K562 (cell line): ENCODE data around the gene SLCO3A1. TPM values are rescaled to one million over a fixed set of nuclear protein-coding genes. Genes with fewer than 3 reads are reported as not detected.

ENCODE experiments used
- ATAC-seq: fragments of 200-7000 bp; cut with Tn5 transposase; 3 replicates; pipeline ENCODE4 v1.9.1; 2020; ENCODE audit warnings: moderate library complexity
- BruUV-seq: library from RNA; stranded (reverse); fragments of 400-500 nt; replicated peaks from 2 replicates; lab custom pipeline; 2021; lab: Mats Ljungman, UMichigan
- CTCF ChIA-PET: fragments of 300-600 bp; formaldehyde crosslinking; extraction: SDS; loops from one replicate; lab custom pipeline; 2021; ENCODE audit warnings: low intra/inter-chr PET ratio; lab: Yijun Ruan, JAX
- POLR2A ChIA-PET: fragments of 300-600, 350-650 bp; sonication (Branson Sonifier 250); formaldehyde crosslinking; extraction: SDS; loops from one replicate; lab custom pipeline; 2021; ENCODE audit warnings: antibody characterized with exemption, inconsistent platforms; lab: Yijun Ruan, JAX
- DNase-seq, 4 experiments: peaks; one replicate each; pipeline versions ENCODE4 v3.0.0 to v3.0.0-alpha.2; 2011 to 2018; ENCODE audit warnings: low spot score in 3 of 4, mixed read lengths in 3 of 4; ENCODE audit errors: extremely low read depth in 1 of 4
- FAIRE-seq: peaks from 2 replicates; lab custom pipeline; 2011; peaks lifted over from hg19 to GRCh38; lab: Jason Lieb, UNC
- H2AFZ ChIP-seq: 2 replicates; pipeline ENCODE4 v1.6.0; 2011; ENCODE audit warnings: low read depth, low read length, control low read depth, inconsistent platforms
- H3K27ac ChIP-seq: fragments of 200-600 bp; 3 replicates; pipeline ENCODE4 v1.8.0; 2011; ENCODE audit warnings: low read depth, mild to moderate bottlenecking, control low read depth, inconsistent platforms, low read length, moderate library complexity, mixed read lengths; ENCODE audit errors: extremely low read depth
- H3K27me3 ChIP-seq, 2 experiments: fragments of 300-600 bp in 1 of 2; 2 replicates in 1 of 2; 3 replicates in 1 of 2; pipeline versions ENCODE4 v1.6.0 to v1.8.0; 2011; ENCODE audit warnings: inconsistent platforms in 2 of 2, low read length in 2 of 2, mild to moderate bottlenecking in 1 of 2, mixed read lengths in 1 of 2, moderate library complexity in 1 of 2; ENCODE audit not compliant: control insufficient read depth in 2 of 2, insufficient read depth in 2 of 2
- H3K36me3 ChIP-seq: fragments of 300-600 bp; 3 replicates; pipeline ENCODE4 v1.8.0; 2011; ENCODE audit warnings: mild to moderate bottlenecking, low read length, inconsistent platforms; ENCODE audit not compliant: control insufficient read depth, insufficient read depth
- H3K4me1 ChIP-seq, 2 experiments: fragments of 200-600 bp in 1 of 2; replicated peaks in 1 of 2; 2 replicates in 1 of 2; 3 replicates in 1 of 2; pipeline versions ENCODE4 v1.5.1 to v1.8.0; 2011; ENCODE audit warnings: inconsistent platforms in 2 of 2, low read length in 2 of 2, mild to moderate bottlenecking in 1 of 2, mixed read lengths in 1 of 2, moderate library complexity in 1 of 2; ENCODE audit not compliant: control insufficient read depth in 2 of 2, insufficient read depth in 2 of 2
- H3K4me2 ChIP-seq: 2 replicates; pipeline ENCODE4 v1.6.1; 2011; ENCODE audit warnings: low read length, control low read depth, inconsistent platforms, mixed read lengths; ENCODE audit not compliant: insufficient read depth
- H3K4me3 ChIP-seq: fragments of 200-600 bp; sonication (generic), shearing (Covaris generic); 2 replicates; pipeline ENCODE4 v1.5.1; 2016; ENCODE audit warnings: control low read depth, inconsistent platforms
- H3K79me2 ChIP-seq: fragments of 200-600 bp; 3 replicates; pipeline ENCODE4 v1.8.0; 2011; ENCODE audit warnings: low read length, inconsistent platforms; ENCODE audit not compliant: control insufficient read depth, insufficient read depth
- H3K9ac ChIP-seq, 2 experiments: 2 replicates each; pipeline versions ENCODE4 v1.6.0 to v1.6.1; 2011; ENCODE audit warnings: low read depth in 2 of 2, low read length in 2 of 2, control low read depth in 1 of 2, inconsistent platforms in 1 of 2, mild to moderate bottlenecking in 1 of 2, mixed read lengths in 1 of 2; ENCODE audit not compliant: insufficient read depth in 1 of 2
- H3K9me1 ChIP-seq: one replicate; pipeline ENCODE4 v1.6.0; 2011; ENCODE audit warnings: inconsistent platforms, mild to moderate bottlenecking, low read length, moderate library complexity; ENCODE audit not compliant: control insufficient read depth, insufficient read depth
- H3K9me3 ChIP-seq: replicated peaks from 2 replicates; pipeline ENCODE4 v1.5.1; 2011; ENCODE audit warnings: low read depth, low read length, inconsistent platforms; ENCODE audit not compliant: control insufficient read depth, insufficient read depth
- H4K20me1 ChIP-seq: replicated peaks from 2 replicates; pipeline ENCODE4 v1.6.1; 2011; ENCODE audit warnings: low read length, inconsistent platforms, mixed read lengths; ENCODE audit not compliant: control insufficient read depth, insufficient read depth
- ARID2 ChIP-seq: fragments of 450-650 bp; IDR thresholded peaks from 2 replicates; pipeline ENCODE4 v1.6.1; 2017; ENCODE audit warnings: antibody characterized with exemption, mild to moderate bottlenecking
- CHCHD3 ChIP-seq: fragments of 250-450 bp; sonication (Bioruptor Pico); IDR thresholded peaks from 2 replicates; pipeline ENCODE4 v2.1.2; 2022; ENCODE audit warnings: mild to moderate bottlenecking
- FIP1L1 ChIP-seq: fragments of 200-400 bp; formaldehyde crosslinking; IDR thresholded peaks from 2 replicates; pipeline ENCODE4 v1.6.1; 2018; ENCODE audit warnings: mild to moderate bottlenecking, low read depth, low read length; ENCODE audit not compliant: poor library complexity, severe bottlenecking
- KLF10 ChIP-seq: fragments of 250-450 bp; sonication (Bioruptor Pico); IDR thresholded peaks from 2 replicates; pipeline ENCODE4 v1.6.1; 2021; ENCODE audit warnings: matching md5 sums
- NCOA2 ChIP-seq, 2 experiments: fragments of 450-650 bp; IDR thresholded peaks; 2 replicates each; pipeline ENCODE4 v1.6.1; 2018; ENCODE audit warnings: mild to moderate bottlenecking in 2 of 2, moderate library complexity in 1 of 2; ENCODE audit not compliant: partially characterized antibody in 2 of 2
- PHF8 ChIP-seq: fragments of 200-600 bp; sonication (generic); IDR thresholded peaks from 2 replicates; pipeline ENCODE4 v1.6.1; 2012; ENCODE audit warnings: mixed run types, mild to moderate bottlenecking, inconsistent platforms, low read length, moderate library complexity, borderline replicate concordance
- RFX7 ChIP-seq: fragments of 250-450 bp; sonication (Bioruptor Pico); IDR thresholded peaks from 2 replicates; pipeline ENCODE4 v1.5.1; 2021; ENCODE audit warnings: mild to moderate bottlenecking
- YY1 ChIP-seq, 3 experiments: IDR thresholded peaks; 2 replicates each; pipeline ENCODE4 v1.6.1; 2011; ENCODE audit warnings: low read length in 2 of 3, mild to moderate bottlenecking in 2 of 3, moderate library complexity in 2 of 3, borderline replicate concordance in 1 of 3, control low read depth in 1 of 3, low read depth in 1 of 3; ENCODE audit not compliant: insufficient read depth in 3 of 3, insufficient replicate concordance in 2 of 3, control insufficient read depth in 1 of 3, insufficient read length in 1 of 3; ENCODE audit errors: extremely low read depth in 1 of 3
- WGBS: fragments of 100-300 bp; shearing (Covaris generic); methylation state at CpG from one replicate; pipeline ENCODE4 v1.1.6; 2016; ENCODE audit warnings: low coverage, mixed read lengths; ENCODE audit not compliant: insufficient coverage; ENCODE audit errors: missing lambda C conversion rate; 5-methylcytosine and 5-hydroxymethylcytosine counted together
- in situ Hi-C: fragments of 300-500 bp; cut with MboI; formaldehyde crosslinking; loops from 4 replicates; pipeline ENCODE4 v1.15.0; 2018; ENCODE audit warnings: inconsistent platforms, mixed read lengths
- intact Hi-C: fragments of 100-400 bp; cut with micrococcal nuclease; formaldehyde crosslinking; loops from 2 replicates; pipeline ENCODE4 v1.14.2; 2022
- polyA plus RNA-seq, 8 experiments: library from polyadenylated mRNA; depleted of rRNA in 4 of 8; stranded (reverse) in 5 of 8; unstranded in 3 of 8; fragments of >200 nt; fragmentation: Nextera tagmentation in 2 of 8; fragmentation: Illumina TruSeq in 1 of 8; extraction: Ambion mirVana in 2 of 8; extraction: Trizol in 1 of 8; gene quantifications; 2 replicates each; pipeline versions ENCODE4 v1.2.1 to v1.2.3, GENCODE V29; 2011 to 2014; ENCODE audit warnings: inconsistent platforms in 1 of 8, missing spikeins in 1 of 8
- total RNA-seq, 7 experiments: library from RNA; depleted of rRNA in 6 of 7; stranded (reverse); fragments of >200 nt in 6 of 7; fragmentation: Illumina TruSeq in 2 of 7; extraction: Trizol in 2 of 7; gene quantifications; 2 replicates each; pipeline versions ENCODE4 v1.2.1 to v1.2.3, GENCODE V29; 2011 to 2021; ENCODE audit warnings: low replicate concordance in 1 of 7
- TF ChIP-seq, protein P1 (sequence below), 2 experiments: fragments of 250-450 bp in 1 of 2; fragments of 450-650 bp in 1 of 2; sonication (Bioruptor Pico) in 1 of 2; IDR thresholded peaks; 2 replicates each; pipeline versions ENCODE4 v1.6.1 to v1.8.0; 2016 to 2021; ENCODE audit warnings: mild to moderate bottlenecking in 2 of 2, moderate library complexity in 2 of 2, missing compliant biosample characterization in 1 of 2, missing genetic modification characterization in 1 of 2
- TF ChIP-seq, protein P2 (sequence below): fragments of 450-650 bp; IDR thresholded peaks from 2 replicates; pipeline ENCODE4 v1.7.1; 2018; ENCODE audit warnings: mild to moderate bottlenecking, low read depth; ENCODE audit not compliant: partially characterized antibody
- TF ChIP-seq, protein P3 (sequence below): fragments of 250-450 bp; sonication (Bioruptor Pico); IDR thresholded peaks from 2 replicates; pipeline ENCODE4 v1.6.1; 2021; ENCODE audit warnings: mild to moderate bottlenecking
- TF ChIP-seq, protein P4 (sequence below): fragments of 250-450 bp; sonication (Bioruptor Pico); IDR thresholded peaks from 2 replicates; pipeline ENCODE4 v1.5.0; 2020; ENCODE audit warnings: mild to moderate bottlenecking, borderline replicate concordance

SLCO3A1 gene
- total and polyA plus RNA-seq, 9 of the 15 experiments (the other 6 are each of a cell fraction or from before 2014, with no cell fraction given) = 0.01 to 0.84 (median 0.06) TPM; not detected in 3

DNA sequence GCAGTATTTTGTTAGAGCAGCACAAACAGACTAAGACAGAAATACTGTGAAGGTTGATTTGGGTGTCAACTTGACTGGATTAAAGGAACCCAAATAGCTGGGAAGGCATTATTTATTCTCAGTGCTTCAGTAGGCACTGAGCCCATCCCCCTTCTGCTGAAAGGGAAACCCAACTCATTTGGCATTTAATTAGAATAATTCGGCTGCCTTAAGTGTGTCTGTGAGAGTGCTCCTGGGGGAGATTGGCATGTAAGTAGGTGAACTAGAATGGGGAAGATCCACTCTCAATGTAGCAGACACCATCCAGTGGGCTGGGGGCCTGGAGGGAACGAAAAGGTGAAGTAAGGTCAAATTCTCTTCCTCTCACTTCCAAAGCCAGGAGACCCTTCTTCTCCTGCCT, 20.5 kb upstream of the SLCO3A1 start (continued):
- TF ChIP-seq, protein P1, sequence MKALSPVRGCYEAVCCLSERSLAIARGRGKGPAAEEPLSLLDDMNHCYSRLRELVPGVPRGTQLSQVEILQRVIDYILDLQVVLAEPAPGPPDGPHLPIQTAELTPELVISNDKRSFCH (CRISPR knock-in tag; IDR thresholded peaks at IDR 0.05) = no peak
- TF ChIP-seq, protein P1 (tag; IDR thresholded peaks at IDR 0.05) = no peak
- no peak for TF ChIP-seq NCOA2 (IDR thresholded peaks at IDR 0.05; ENCODE audit: partially characterized antibody in 2 of 2)

DNA sequence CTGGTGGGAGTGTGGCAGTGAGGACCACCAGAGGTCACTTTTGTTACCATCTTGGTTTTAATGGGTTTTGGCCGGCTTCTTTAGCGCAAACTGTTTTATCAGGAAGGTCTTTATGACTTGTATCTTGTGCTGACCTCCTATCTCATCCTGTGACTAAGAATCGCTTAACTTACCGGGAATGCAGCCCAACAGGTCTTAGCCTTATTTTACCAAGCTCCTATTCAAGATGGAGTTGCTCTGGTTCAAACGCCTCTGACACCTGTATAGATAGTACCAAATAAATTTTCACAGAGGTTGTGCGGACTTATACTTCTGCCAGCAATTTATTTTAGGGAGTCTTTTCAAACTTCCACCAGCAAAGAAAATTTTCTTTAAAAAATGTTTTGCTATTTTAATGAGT, 13.6 kb upstream of the SLCO3A1 start:
- ATAC-seq (no peak), FAIRE-seq (no peak), DNase-seq (no peak)
- no peaks in the 10 kb centered on the region for H3K4me1 ChIP-seq
- in situ Hi-C loops = no loop called here
- H3K27me3 ChIP-seq = no peaks in the 10 kb centered on the region
- no peak overlapping the region for H3K9ac ChIP-seq
- H3K4me3 ChIP-seq = no peak overlapping the region
- no peak overlapping the region for H3K4me2 ChIP-seq
- no peak overlapping the region for H2AFZ ChIP-seq
- H3K79me2 ChIP-seq = no peaks in the 10 kb centered on the region
- no peak overlapping the region for H3K27ac ChIP-seq
- 2% methylated on average over 6 of the region's 6 CpGs for WGBS
- no peaks in the 10 kb centered on the region for H3K9me1 ChIP-seq
- ChIA-PET CTCF (no interaction called here), POLR2A (no interaction called here)
- no TSS peak for BruUV-seq
- intact Hi-C loops = no loop called here
- no peaks in the 10 kb centered on the region for H3K36me3 ChIP-seq
- H3K9me3 ChIP-seq = no peaks in the 10 kb centered on the region
- no peaks in the 10 kb centered on the region for H4K20me1 ChIP-seq
- TF ChIP-seq PHF8 (no peak), ARID2 (no peak), CHCHD3 (CRISPR knock-in tag) (no peak), YY1 (IDR thresholded peaks at IDR 0.05; ENCODE audit: borderline replicate concordance in 1 of 3, control insufficient read depth in 1 of 3, extremely low read depth in 1 of 3, insufficient read depth in 3 of 3, insufficient read length in 1 of 3, insufficient replicate concordance in 2 of 3, low read depth in 1 of 3, low read length in 2 of 3) (no peak), FIP1L1 (no peak), KLF10 (CRISPR knock-in tag) (no peak), RFX7 (CRISPR knock-in tag) (no peak)
- TF ChIP-seq, protein P2, sequence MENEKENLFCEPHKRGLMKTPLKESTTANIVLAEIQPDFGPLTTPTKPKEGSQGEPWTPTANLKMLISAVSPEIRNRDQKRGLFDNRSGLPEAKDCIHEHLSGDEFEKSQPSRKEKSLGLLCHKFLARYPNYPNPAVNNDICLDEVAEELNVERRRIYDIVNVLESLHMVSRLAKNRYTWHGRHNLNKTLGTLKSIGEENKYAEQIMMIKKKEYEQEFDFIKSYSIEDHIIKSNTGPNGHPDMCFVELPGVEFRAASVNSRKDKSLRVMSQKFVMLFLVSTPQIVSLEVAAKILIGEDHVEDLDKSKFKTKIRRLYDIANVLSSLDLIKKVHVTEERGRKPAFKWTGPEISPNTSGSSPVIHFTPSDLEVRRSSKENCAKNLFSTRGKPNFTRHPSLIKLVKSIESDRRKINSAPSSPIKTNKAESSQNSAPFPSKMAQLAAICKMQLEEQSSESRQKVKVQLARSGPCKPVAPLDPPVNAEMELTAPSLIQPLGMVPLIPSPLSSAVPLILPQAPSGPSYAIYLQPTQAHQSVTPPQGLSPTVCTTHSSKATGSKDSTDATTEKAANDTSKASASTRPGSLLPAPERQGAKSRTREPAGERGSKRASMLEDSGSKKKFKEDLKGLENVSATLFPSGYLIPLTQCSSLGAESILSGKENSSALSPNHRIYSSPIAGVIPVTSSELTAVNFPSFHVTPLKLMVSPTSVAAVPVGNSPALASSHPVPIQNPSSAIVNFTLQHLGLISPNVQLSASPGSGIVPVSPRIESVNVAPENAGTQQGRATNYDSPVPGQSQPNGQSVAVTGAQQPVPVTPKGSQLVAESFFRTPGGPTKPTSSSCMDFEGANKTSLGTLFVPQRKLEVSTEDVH = no peak
- TF ChIP-seq, protein P3, sequence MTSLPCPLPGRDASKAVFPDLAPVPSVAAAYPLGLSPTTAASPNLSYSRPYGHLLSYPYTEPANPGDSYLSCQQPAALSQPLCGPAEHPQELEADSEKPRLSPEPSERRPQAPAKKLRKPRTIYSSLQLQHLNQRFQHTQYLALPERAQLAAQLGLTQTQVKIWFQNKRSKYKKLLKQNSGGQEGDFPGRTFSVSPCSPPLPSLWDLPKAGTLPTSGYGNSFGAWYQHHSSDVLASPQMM (CRISPR knock-in tag) = no peak
- TF ChIP-seq, protein P4, sequence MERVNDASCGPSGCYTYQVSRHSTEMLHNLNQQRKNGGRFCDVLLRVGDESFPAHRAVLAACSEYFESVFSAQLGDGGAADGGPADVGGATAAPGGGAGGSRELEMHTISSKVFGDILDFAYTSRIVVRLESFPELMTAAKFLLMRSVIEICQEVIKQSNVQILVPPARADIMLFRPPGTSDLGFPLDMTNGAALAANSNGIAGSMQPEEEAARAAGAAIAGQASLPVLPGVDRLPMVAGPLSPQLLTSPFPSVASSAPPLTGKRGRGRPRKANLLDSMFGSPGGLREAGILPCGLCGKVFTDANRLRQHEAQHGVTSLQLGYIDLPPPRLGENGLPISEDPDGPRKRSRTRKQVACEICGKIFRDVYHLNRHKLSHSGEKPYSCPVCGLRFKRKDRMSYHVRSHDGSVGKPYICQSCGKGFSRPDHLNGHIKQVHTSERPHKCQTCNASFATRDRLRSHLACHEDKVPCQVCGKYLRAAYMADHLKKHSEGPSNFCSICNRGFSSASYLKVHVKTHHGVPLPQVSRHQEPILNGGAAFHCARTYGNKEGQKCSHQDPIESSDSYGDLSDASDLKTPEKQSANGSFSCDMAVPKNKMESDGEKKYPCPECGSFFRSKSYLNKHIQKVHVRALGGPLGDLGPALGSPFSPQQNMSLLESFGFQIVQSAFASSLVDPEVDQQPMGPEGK (CRISPR knock-in tag) = no peak
